Left hindlimb (tissue), 1 donor: ENCODE results near the gene ZNF609.

Experiments
- DNase-seq: peaks from one replicate; pipeline ENCODE4 v3.0.0-alpha.2; 2018

ZNF609 gene

GRCh38 chr15:64673866-64674265 lies 213.5 kb downstream of the ZNF609 start:
- no peak for DNase-seq

- DNase-seq, result no peak
Observed at GRCh38 chr15:64678126-64678819, 217.9 kb downstream of the ZNF609 start.

GRCh38 chr15:64680097-64680496 lies 219.7 kb downstream of the ZNF609 start:
- no peak for DNase-seq

DNA sequence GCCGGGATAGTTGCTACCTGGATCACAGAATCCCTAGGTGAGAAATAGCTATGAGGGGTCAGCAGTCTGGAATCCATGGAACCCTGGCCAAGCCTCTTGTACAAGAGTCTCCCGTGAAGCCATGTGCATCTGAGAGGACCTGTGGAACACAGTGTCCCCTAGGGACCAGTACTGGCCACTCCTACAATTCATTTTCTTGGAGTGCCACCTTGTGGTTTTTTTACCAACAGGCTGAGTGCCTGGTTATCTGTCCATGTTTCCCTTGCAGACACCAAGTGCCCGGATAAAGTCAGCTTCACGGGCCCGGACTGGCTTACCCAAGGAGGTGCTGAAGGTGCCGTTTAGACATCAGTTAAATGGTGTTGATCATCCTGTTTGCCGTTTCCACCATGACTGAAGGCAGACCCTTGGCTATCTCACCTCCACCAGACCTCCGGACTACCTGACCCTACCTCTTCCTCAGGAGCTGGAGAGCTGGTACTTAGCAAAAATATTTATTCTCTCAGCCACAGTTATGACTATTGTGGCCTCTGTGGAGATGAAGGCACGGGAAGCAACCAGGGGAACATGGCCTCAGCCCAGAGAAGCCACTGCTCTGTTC lies 221.1 kb downstream of the ZNF609 start:
- no peak for DNase-seq

GRCh38 chr15:64682255-64682654 lies 221.9 kb downstream of the ZNF609 start:
- no peak for DNase-seq

DNA sequence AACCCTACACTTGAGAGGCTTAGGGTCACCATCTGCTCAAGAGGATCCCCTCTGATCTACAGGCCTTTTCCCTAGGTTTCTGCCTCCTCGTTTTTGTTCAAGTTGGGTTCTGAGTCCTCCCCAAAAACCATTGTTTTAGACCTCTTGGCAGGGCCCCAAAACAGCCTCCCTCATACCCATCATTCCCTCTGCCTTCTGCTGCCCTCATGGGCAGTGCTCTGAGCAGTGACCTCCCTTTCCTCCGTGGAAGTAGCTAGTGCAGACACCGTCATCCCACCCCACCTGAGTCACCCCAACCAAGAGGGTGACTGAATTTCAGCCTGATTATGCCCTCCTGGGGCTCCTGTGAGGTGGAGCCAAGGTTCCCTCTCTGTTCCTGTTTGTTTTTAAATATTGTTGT lies 223.0 kb downstream of the ZNF609 start:
- no peak for DNase-seq

- DNase-seq, result no peak
Observed at GRCh38 chr15:64685230-64685888, 225.0 kb downstream of the ZNF609 start.

GRCh38 chr15:64686130-64686735 lies 225.9 kb downstream of the ZNF609 start:
- DNase-seq, result no peak

DNA sequence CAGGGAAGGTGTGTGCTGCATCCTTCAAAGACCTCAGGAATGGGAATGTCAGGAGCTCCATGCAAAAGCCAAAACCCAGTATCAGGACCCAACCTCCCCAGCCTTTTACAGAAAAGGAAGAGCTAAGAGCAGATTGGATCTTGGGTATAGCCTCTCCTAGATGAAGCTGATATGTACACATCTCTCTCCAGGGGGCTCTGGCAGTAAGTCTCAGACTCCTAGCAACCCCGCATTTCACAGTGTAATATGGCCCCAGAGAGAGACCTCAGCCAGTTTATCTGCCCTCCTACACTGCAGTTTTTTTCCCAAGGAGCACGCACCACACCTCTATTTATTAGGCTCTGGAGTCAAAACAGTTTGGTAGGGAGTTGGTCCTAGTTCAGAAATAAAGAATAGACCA lies 226.8 kb downstream of the ZNF609 start:
- no peak for DNase-seq

GRCh38 chr15:64687688-64688087 lies 227.3 kb downstream of the ZNF609 start:
- DNase-seq, result no peak

DNA sequence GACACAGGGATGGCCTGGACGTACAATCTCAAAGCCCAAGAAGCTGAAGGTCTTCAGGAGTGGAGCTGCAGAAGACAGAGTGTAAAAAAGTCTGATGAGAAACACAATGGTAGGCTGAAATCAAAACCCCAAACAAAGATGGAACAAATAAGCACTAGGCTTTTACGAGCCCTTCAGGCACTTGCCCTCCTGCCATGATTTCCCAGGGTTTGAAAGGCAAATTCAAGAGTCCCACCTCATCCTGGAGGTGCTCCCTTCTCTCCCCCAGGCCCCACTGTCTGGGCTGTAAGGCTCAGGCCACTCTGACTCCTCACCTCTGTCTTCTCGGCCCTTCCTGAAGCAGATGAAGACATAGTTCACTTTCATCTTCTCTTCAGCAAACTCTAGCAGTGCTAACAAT lies 228.4 kb downstream of the ZNF609 start:
- DNase-seq, result no peak

DNA sequence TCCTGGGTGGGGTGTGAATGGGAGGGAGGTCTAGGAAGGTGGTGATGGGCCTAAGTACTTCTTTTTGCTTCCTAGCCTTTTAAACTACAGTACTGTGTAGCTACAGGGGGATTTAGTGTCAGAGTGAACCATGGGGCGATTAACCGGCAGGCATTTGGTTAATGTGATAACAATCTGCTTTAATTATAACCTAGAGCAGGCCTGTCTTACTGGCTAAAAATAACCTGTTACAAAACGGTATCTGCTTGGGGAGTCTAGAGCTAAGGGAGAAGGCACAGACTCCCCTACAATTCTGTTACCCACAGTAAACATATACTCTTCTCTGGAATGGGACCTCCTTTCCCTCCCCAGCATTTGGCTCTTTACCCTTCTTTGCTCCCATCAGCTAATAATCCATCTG lies 229.6 kb downstream of the ZNF609 start:
- no peak for DNase-seq

DNA sequence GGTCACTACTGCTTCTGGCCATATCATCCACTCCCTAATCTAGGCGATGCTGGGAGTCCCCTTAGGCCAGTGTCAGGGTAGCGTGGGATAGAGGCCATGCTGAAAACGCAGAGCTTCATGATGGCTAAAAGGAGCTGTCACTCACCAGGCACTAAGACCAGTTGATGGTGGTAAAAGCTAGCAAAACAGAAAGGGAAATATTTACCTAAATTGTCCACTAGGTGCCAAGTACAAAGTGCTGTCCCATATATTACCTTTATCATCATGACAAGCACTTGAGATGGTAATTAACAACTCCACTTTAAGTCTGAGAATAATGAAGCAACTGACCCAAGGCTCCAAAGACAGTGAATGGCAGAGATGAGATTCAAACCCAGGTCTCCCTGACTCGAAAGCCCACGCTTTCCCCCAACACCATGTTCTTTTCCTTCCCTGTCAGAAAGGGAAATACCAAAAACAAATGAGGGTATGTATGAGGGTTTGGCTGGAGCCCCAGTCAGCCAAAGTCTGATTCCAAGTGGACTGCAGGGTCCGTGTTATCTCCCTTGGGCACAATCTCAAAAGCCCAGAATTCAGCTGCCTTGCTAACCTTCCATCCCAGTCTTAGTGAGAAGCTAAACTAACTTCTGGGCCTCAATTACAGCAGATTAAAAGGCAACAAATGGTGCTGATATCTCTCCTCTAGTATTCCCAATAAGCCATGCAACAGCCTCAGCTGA lies 230.4 kb downstream of the ZNF609 start:
- no peak for DNase-seq

GRCh38 chr15:64691896-64692565 lies 231.7 kb downstream of the ZNF609 start:
- no peak for DNase-seq

DNA sequence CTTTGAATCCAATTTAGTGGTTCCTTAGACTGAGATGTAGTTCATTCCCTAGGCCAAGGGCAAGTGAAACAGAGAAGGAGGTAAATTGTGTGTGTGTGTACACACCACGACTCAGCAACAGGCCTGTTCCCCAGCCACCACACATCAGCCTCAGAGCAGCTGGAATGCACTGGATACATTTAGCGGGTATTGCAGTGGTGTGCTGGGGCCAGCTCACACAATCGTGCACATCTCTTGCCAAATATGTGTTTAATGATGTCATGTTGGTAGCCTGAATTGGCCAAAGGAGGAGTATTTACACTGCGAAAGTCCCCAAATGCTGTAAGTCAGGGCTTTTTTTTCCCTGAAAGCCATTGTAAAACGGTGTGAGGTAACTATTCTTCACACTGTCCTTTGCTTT lies 232.8 kb downstream of the ZNF609 start:
- peak; percentile 62 for DNase-seq

GRCh38 chr15:64694816-64695215 lies 234.4 kb downstream of the ZNF609 start:
- DNase-seq, result no peak

- DNase-seq, result no peak
Observed at GRCh38 chr15:64695561-64695992, 235.2 kb downstream of the ZNF609 start.

GRCh38 chr15:64696481-64696880 lies 236.1 kb downstream of the ZNF609 start:
- no peak for DNase-seq

GRCh38 chr15:64697911-64698369 lies 237.6 kb downstream of the ZNF609 start:
- no peak for DNase-seq

DNA sequence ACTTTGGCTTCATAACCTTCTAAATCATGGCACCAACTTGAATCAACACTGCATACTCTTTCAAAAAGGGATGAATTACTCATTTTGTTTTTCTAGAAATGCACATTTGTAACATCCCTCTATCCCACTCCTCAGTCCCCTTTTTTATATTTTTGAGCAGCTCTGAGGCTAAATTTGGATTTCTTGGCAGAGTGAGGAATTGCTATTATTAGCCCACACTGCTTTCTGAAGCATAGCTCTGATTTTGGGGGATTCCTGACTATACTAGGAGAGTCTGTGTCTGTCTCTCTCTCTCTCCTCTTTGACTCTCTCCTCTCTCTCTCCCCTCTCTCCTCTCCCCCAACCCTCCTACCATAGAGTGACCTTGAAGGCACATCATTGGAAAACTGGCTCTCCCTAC lies 238.4 kb downstream of the ZNF609 start:
- DNase-seq, result no peak

- peak; percentile 87 for DNase-seq
Observed at GRCh38 chr15:64699751-64700388, 239.5 kb downstream of the ZNF609 start.

- no peak for DNase-seq
Observed at GRCh38 chr15:64701051-64701450, 240.7 kb downstream of the ZNF609 start.
